Measurements from ENCODE around the gene DKC1. TPM values are rescaled to one million over a fixed set of nuclear protein-coding genes. Genes with fewer than 3 reads are reported as not detected.

DKC1 gene
- total RNA-seq, 1 donor from 2014 or later = 26.1 TPM

GRCh38 chrX:154719132-154719675, 43.5 kb upstream of the DKC1 start:
- peak overlapping the region; percentile 46 for H3K27ac ChIP-seq
- intact Hi-C loops (cut with DNase I) = no loop called here

GRCh38 chrX:154720067-154720466, 42.6 kb upstream of the DKC1 start:
- Histone ChIP-seq H3K9me3 (no peaks in the 10 kb centered on the region), H3K27ac (no peak overlapping the region), H3K4me3 (no peak overlapping the region), H3K36me3 (no peaks in the 10 kb centered on the region), H3K27me3 (ENCODE audit: low read depth) (no peaks in the 10 kb centered on the region), H3K4me1 (peaks cover 34% of the 10 kb centered on the region)
- intact Hi-C loops (cut with DNase I) = no loop called here
- ATAC-seq = no peak
- no peak for DNase-seq
- TF ChIP-seq CTCF (IDR thresholded peaks at IDR 0.05) = no peak

More at GRCh38 chrX:154719132-154719675, 43.5 kb upstream of the DKC1 start:
- H3K27me3 ChIP-seq (ENCODE audit: low read depth) = no peaks in the 10 kb centered on the region
- no peaks in the 10 kb centered on the region for H3K36me3 ChIP-seq
- no peak overlapping the region for H3K4me3 ChIP-seq
- peaks cover 28% of the 10 kb centered on the region for H3K4me1 ChIP-seq
- no peak for TF ChIP-seq CTCF (IDR thresholded peaks at IDR 0.05)
- ATAC-seq (peak; percentile 68 to 70), DNase-seq (no peak)
- no peaks in the 10 kb centered on the region for H3K9me3 ChIP-seq

GRCh38 chrX:154721155-154721554, 41.5 kb upstream of the DKC1 start:
- Histone ChIP-seq H3K27me3 (ENCODE audit: low read depth) (no peaks in the 10 kb centered on the region), H3K36me3 (no peaks in the 10 kb centered on the region), H3K9me3 (no peaks in the 10 kb centered on the region), H3K27ac (no peak overlapping the region), H3K4me1 (peaks cover 42% of the 10 kb centered on the region), H3K4me3 (no peak overlapping the region)
- ATAC-seq (no peak), DNase-seq (no peak)
- intact Hi-C loops (cut with DNase I) = no loop called here
- TF ChIP-seq CTCF (IDR thresholded peaks at IDR 0.05) = no peak

DNA sequence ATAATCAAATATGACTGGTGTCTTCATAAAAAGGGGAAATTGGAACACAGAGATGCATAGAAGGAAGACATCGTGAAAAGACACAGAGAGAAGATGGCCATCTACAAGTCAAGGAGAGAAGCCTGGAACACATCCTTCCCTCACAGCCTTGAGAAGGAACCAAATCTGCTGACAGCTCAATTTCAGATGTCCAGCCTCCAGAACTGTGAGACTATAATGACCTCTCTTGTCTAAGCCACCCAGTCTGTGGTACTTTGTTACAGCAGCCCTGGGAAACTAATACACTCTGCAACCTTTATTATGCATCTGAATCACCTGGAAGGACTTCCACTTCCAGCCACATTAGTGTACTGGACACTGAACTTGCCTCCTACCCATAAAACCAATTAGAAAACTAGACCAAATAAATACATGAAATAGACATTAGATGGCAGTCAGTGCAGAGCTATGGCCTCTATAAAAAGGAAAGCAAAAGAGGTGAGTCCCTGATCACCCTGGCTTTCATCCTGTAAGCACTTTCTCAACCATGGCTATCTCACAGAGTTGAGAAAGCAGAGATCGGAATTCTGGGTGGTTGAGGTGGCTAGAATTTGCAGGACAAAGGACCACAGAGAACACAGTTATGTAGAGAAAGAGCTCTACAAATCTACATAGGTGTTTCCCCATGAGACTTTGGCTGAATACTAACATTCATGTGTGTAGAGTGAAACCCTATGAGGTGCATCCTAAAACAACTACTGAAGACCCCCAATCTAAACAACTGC, 37.5 kb upstream of the DKC1 start:
- DNase-seq = no peak
- Histone ChIP-seq H3K27me3 (ENCODE audit: low read depth) (no peaks in the 10 kb centered on the region), H3K27ac (peak overlapping the region; percentile 36), H3K9me3 (no peaks in the 10 kb centered on the region), H3K36me3 (no peaks in the 10 kb centered on the region), H3K4me1 (peaks cover 60% of the 10 kb centered on the region), H3K4me3 (no peak overlapping the region)
- TF ChIP-seq CTCF (IDR thresholded peaks at IDR 0.05) = no peak
- intact Hi-C loops (cut with DNase I) = no loop called here
- no peak for ATAC-seq

- no peak overlapping the region for H3K4me3 ChIP-seq
- H3K9me3 ChIP-seq = no peaks in the 10 kb centered on the region
- intact Hi-C loops (cut with DNase I) = no loop called here
- DNase-seq (no peak), ATAC-seq (no peak)
- no peak for TF ChIP-seq CTCF (IDR thresholded peaks at IDR 0.05)
- peaks cover 81% of the 10 kb centered on the region for H3K4me1 ChIP-seq
- peak overlapping the region; percentile 83 for H3K27ac ChIP-seq
- H3K27me3 ChIP-seq (ENCODE audit: low read depth) = no peaks in the 10 kb centered on the region
- H3K36me3 ChIP-seq = no peaks in the 10 kb centered on the region
These were observed 35.2 kb upstream of the DKC1 start for GRCh38 chrX:154727418-154727817.

Measured in lower lobe of right lung (tissue), 2 donors.